Posterior vena cava (tissue), 2 donors: Measurements from ENCODE around the gene GALE. TPM values are rescaled to one million over a fixed set of nuclear protein-coding genes. Genes with fewer than 3 reads are reported as not detected.
A peak's percentile ranks its signal among the peaks of the same experiment; 100 is the strongest.
"Not testable (repeated sequence)": the region's sequence is repeated elsewhere in the genome, so short reads cannot be mapped to it uniquely, and the experiment has no call there.

ENCODE experiments used
- DNase-seq: peaks from one replicate; pipeline ENCODE4 v3.0.0-alpha.2; 2020; ENCODE audit warnings: low spot score
- intact Hi-C, 2 donors: fragments of 100-400 bp; cut with DNase I; formaldehyde crosslinking; loops; one replicate each; pipeline versions ENCODE4 v1.14.1 to v1.14.2; 2022 to 2023
- total RNA-seq, 2 donors: library from RNA; stranded (reverse); fragmentation: NEBNext Ultra II Directional; extraction: Animal tissue kit (Norgen Biotek cat#: 25700); gene quantifications; one replicate each; pipeline ENCODE4 v1.2.1, GENCODE V29; 2021
- donor health status: DM: yes; HTN: yes; CAD: no.
- donor health status: DM: yes; HTN: yes; CAD: no.

Gene GALE
- total RNA-seq, 2 donors from 2014 or later = 15.2 to 18.4 TPM

DNA sequence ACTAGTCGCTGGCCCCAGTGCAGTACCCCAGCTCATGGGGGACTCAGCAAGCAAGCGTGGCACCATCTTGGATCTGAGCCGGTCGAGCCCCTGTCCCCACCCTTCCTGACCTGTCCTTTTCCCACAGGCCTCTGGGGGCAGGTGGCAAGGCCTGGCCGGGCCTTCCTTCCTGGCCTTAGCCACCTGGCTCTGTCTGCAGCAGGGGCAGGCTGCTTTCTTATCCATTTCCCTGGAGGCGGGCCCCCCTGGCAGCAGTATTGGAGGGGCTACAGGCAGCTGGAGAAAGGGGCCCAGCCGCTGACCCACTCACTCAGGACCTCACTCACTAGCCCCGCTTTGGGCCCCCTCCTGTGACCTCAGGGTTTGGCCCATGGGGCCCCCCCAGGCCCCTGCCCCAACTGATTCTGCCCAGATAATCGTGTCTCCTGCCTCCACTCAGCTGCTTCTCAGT lies 5.8 kb downstream of the GALE start:
- peak; percentile 76 for DNase-seq
- intact Hi-C loops = not testable (repeated sequence)

GRCh38 chr1:23793861-23794731 lies 6.5 kb downstream of the GALE start:
- DNase-seq = peak; percentile 76
- intact Hi-C loops = no loop called here

GRCh38 chr1:23793018-23793781 lies 7.4 kb downstream of the GALE start:
- peak; percentile 78 for DNase-seq
- intact Hi-C loops = no loop called here

- intact Hi-C loops = no loop called here
- peak; percentile 78 for DNase-seq
These were observed 8.2 kb downstream of the GALE start for GRCh38 chr1:23792151-23792945.

GRCh38 chr1:23791516-23792047 lies 9.0 kb downstream of the GALE start:
- intact Hi-C loops = no loop called here
- peak; percentile 78 for DNase-seq

DNA sequence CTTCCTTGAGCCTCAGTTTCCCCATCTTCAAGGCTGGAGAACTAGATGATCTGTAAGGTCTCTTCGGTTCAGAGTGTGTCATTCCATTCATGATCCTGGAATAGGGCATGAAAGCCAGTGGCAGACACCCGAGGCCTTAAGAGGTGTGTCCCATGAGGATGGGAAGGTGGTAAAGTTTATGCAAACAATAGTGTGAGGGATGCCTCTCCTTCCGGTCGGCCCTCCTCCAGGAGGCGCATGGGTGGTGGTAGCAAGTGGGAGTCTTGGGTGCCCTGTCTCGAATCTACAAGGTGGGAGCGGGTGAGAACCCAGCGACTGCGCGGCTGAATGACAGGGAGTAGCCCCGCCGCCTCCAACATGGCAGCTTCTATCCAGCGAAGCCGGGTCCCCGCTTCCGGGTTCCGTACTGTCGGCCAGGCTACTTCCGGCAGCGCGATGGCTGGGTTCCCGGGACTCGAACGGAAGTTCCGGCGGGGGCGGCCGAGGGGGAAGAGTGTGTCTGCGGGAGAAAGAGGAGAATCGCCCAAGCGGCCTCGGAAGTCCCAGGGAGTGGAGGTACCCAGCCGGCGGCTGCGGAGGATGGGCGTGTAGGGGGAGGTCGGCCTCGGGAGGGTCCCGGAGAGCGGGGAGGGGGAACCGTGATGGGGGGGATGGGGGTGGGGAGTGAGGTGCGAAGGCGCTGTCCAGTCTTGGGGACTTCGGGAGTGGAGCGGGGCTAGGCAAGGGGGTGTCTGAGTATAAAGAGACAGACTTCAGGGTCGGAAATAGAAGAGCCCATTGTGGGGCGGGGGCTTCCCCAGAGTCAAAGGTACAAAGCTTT lies 9.6 kb downstream of the GALE start, which contains the start of gene LYPLA2:
Gene LYPLA2, plus strand, starts transcription at position 450 of the 820 bp plus-strand sequence. CDS start 1,538 bp downstream, outside the sequence.
- intact Hi-C loops = no loop called here
- DNase-seq = peak; percentile 98

- intact Hi-C loops = no loop called here
- DNase-seq = peak; percentile 10
These were observed 11.9 kb downstream of the GALE start for GRCh38 chr1:23788695-23789094.

DNA sequence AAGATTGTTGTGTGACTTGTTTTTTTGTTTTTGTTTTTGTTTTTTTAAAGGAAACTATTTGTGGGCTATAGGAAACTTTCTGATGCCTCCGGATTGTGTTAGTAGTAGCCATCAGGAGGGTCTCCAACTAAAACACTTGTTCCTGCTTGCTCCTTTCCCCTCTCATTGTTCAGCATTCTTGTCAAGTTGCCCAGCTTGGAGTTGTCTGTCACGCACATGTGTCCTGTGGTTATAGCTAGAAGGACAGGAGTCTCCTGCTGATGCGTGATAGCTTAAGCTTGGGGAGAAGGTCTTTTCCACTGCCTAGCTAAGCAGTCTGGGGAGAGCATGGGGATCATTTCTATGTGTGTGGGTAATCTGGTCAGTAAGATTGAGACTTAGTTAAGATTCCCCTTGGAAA lies 12.9 kb downstream of the GALE start:
- intact Hi-C loops = no loop called here
- DNase-seq = no peak

DNA sequence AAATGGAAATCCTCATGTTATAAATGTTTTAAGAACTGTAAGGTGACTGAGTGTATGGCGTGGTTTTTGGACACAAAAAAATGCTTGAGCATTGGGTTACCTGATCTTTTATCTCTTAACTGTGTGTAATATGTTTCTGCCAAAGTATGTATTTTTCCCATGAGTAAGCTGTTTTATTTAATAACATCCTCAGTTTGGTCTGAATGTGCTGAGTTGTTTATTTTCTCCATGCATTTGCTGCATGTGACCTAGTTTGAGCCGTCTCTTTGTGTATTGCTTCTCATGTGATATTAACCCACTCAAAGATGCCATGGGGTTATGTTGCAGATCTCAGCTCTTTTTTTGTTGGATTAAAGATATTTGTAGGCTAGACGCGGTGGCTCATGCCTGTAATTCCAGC lies 15.7 kb downstream of the GALE start:
- intact Hi-C loops = no loop called here
- no peak for DNase-seq

DNA sequence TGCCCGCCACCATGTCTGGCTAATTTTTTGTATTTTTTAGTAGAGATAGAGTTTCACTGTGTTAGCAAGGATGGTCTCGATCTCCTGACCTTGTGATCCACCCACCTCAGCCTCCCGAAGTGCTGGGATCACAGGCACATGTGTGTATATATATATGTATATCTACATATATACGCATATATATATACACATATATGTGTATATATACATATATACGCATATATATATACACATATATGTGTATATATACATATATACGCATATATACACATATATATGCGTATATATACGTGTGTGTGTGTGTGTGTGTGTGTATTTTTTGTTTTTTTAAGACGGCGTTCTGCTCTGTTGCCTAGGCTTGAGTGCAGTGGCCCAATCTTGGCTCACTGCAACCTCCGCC lies 17.4 kb downstream of the GALE start:
- intact Hi-C loops, DNase-seq: not testable (repeated sequence)

GRCh38 chr1:23779826-23780371 lies 20.7 kb downstream of the GALE start:
- DNase-seq = no peak
- intact Hi-C loops = no loop called here

DNA sequence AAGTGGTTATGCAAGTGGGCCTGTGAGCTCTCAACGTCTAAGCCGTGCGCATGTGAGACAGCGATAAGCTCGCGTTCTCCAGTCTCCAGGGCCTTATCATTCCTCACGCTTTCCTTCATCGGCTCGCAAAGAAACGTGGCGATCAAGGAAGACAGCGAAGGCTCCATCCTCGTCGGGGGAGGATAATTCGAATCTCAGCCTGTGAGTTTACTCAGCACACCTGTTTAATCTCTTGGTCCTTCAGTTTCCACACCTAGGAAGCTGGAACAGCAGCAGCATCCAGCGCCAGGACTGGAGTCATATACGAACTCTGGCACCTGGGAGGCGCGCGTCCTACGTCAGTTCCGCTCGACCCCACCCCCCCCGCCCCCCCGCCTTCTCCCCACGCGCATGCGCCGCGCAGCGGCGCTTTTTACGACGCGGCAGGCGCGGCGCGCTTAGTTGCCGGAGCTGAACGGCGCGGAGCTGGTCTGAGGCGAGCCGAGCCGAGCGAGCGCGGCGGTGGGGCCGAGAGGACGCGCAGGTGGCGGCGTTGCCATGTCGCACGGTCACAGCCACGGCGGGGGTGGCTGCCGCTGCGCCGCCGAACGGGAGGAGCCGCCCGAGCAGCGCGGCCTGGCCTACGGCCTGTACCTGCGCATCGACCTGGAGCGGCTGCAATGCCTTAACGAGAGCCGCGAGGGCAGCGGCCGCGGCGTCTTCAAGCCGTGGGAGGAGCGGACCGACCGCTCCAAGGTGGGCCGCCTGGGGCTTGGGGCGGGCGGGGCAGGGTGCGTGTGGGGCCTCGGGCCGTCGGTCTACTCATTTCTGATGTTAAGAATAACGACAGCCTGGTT lies 22.4 kb downstream of the GALE start, which contains the start of gene PITHD1:
Gene PITHD1, plus strand, starts transcription at position 440 of the 836 bp plus-strand sequence. Its CDS starts 98 bp downstream, at position 538.
- DNase-seq = peak; percentile 92
- intact Hi-C loops = no loop called here

- intact Hi-C loops = no loop called here
- DNase-seq = no peak
These were observed 24.3 kb downstream of the GALE start for GRCh38 chr1:23776217-23776616.

DNA sequence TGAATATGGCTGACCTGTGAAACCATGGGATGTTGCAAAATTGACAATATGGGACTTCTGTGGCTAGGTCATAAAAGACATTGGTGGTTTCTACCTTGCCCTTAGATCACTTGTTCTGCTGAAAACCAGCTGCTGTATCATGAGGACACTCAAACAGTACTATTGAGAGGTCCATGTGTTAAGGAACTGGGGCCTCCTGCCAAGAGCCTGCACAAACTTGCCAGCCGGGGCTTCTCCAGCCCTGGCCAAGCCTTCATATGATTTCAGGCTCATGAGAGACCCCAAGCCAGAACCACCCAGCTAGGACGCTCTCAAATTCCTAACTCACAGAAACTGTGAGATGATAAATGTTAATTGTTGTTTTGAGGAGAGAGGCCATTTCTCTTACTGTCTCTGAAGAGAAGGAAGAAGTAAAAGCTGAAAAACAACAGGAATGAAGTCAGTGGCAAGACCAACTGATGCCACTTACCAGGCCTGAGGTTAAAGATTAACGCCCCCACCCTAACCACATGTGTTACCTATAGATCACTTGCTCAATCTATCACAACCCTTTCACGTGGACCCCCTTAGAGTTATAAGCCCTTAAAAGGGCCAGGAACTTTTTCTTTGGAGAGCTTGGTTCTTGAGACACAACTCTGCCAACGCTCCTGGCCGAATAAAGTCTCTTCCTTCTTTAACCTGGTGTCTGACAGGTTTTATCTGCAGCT lies 26.2 kb downstream of the GALE start:
- intact Hi-C loops = loop anchor here in 1 of 2 donors (5.0 kb wide), 1 partner anchor 88 kb away; no protein-coding TSS in a partner anchor
- no peak for DNase-seq

DNA sequence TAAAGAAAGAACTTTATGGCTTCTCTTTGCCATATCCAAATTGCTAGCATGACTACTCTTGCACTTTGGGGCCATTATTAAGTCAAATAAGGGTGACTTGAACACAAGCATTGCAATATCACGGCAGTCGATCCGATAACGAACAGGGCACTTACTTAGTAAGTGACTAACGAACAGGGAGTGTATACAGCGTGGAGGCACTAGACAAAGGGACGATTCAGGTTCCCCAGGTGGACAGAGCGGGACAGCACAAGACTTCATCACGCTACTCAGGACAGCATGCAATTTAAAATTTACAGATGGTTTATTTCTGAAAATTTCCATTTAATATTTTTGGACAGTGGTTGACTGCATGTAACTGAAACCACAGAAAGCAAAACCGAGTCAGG lies 27.7 kb downstream of the GALE start:
- DNase-seq = no peak
- intact Hi-C loops = loop anchor here in 1 of 2 donors (5.0 kb wide), 1 partner anchor 89 kb away; no protein-coding TSS in a partner anchor
